Putamen (tissue), 1 donor: ENCODE results near the gene ARL15.

ENCODE experiments used
- DNase-seq: peaks from one replicate; pipeline ENCODE4 v3.0.0-alpha.2; 2016; ENCODE audit warnings: low spot score

The ARL15 gene

GRCh38 chr5:54243483-54244080 lies 66.8 kb downstream of the ARL15 start:
- peak; percentile 21 for DNase-seq

GRCh38 chr5:54242297-54242696 lies 68.1 kb downstream of the ARL15 start:
- no peak for DNase-seq

GRCh38 chr5:54234304-54234933 lies 76.0 kb downstream of the ARL15 start:
- no peak for DNase-seq

GRCh38 chr5:54230936-54231685 lies 79.3 kb downstream of the ARL15 start:
- no peak for DNase-seq

GRCh38 chr5:54229041-54229780 lies 81.2 kb downstream of the ARL15 start:
- peak; percentile 26 for DNase-seq

- no peak for DNase-seq
Observed at GRCh38 chr5:54227759-54228158, 82.6 kb downstream of the ARL15 start.

- DNase-seq = no peak
Observed at GRCh38 chr5:54227109-54227508, 83.3 kb downstream of the ARL15 start.

GRCh38 chr5:54226215-54226614 lies 84.2 kb downstream of the ARL15 start:
- DNase-seq = no peak

- DNase-seq = no peak
Observed at GRCh38 chr5:54224103-54224826, 86.1 kb downstream of the ARL15 start.

GRCh38 chr5:54222336-54222735 lies 88.0 kb downstream of the ARL15 start:
- no peak for DNase-seq

GRCh38 chr5:54221135-54221534 lies 89.2 kb downstream of the ARL15 start:
- DNase-seq = no peak

- no peak for DNase-seq
Observed at GRCh38 chr5:54220230-54221040, 89.9 kb downstream of the ARL15 start.

- DNase-seq = peak; percentile 46
Observed at GRCh38 chr5:54217826-54218503, 92.4 kb downstream of the ARL15 start.

GRCh38 chr5:54215233-54215736 lies 95.1 kb downstream of the ARL15 start:
- no peak for DNase-seq

- DNase-seq = no peak
Observed at GRCh38 chr5:54214722-54215121, 95.7 kb downstream of the ARL15 start.

- no peak for DNase-seq
Observed at GRCh38 chr5:54212331-54212730, 98.0 kb downstream of the ARL15 start.

GRCh38 chr5:54211912-54212311 lies 98.5 kb downstream of the ARL15 start:
- DNase-seq = no peak

GRCh38 chr5:54207566-54207965 lies 102.8 kb downstream of the ARL15 start:
- DNase-seq = no peak

GRCh38 chr5:54206580-54207229 lies 103.7 kb downstream of the ARL15 start:
- DNase-seq = no peak

- no peak for DNase-seq
Observed at GRCh38 chr5:54205918-54206317, 104.5 kb downstream of the ARL15 start.
